ENCODE data around the gene PIK3C2A.

The PIK3C2A gene

GRCh38 chr11:17217401-17217800 lies 9.6 kb upstream of the PIK3C2A start:
- no peak for DNase-seq

- no peak for DNase-seq
These were observed 6.6 kb upstream of the PIK3C2A start for GRCh38 chr11:17214338-17214737.

- DNase-seq, result no peak
These were observed 3.5 kb upstream of the PIK3C2A start for GRCh38 chr11:17211286-17211685.

- DNase-seq, result no peak
These were observed 2.1 kb upstream of the PIK3C2A start for GRCh38 chr11:17209939-17210245.

- peak; percentile 34 for DNase-seq
These were observed 642 bp upstream of the PIK3C2A start for GRCh38 chr11:17208257-17208999.

- no peak for DNase-seq
These were observed 1.3 kb downstream of the PIK3C2A start for GRCh38 chr11:17206463-17206862.

GRCh38 chr11:17197431-17197898 lies 10.3 kb downstream of the PIK3C2A start:
- DNase-seq, result no peak

GRCh38 chr11:17188675-17189074 lies 19.1 kb downstream of the PIK3C2A start:
- DNase-seq, result no peak

GRCh38 chr11:17186932-17187692 lies 20.7 kb downstream of the PIK3C2A start:
- no peak for DNase-seq

GRCh38 chr11:17185938-17186337 lies 21.8 kb downstream of the PIK3C2A start:
- no peak for DNase-seq

- DNase-seq, result no peak
These were observed 22.8 kb downstream of the PIK3C2A start for GRCh38 chr11:17184882-17185587.

- DNase-seq, result no peak
These were observed 23.9 kb downstream of the PIK3C2A start for GRCh38 chr11:17183836-17184235.

- DNase-seq, result no peak
These were observed 27.8 kb downstream of the PIK3C2A start for GRCh38 chr11:17179970-17180369.

- DNase-seq, result no peak
These were observed 34.5 kb downstream of the PIK3C2A start for GRCh38 chr11:17173332-17173731.

- DNase-seq, result no peak
These were observed 35.9 kb downstream of the PIK3C2A start for GRCh38 chr11:17171916-17172315.

- no peak for DNase-seq
These were observed 36.4 kb downstream of the PIK3C2A start for GRCh38 chr11:17171343-17171742.

GRCh38 chr11:17169876-17170275 lies 37.9 kb downstream of the PIK3C2A start:
- no peak for DNase-seq

- no peak for DNase-seq
These were observed 42.4 kb downstream of the PIK3C2A start for GRCh38 chr11:17165247-17165890.

GRCh38 chr11:17164361-17165246 lies 43.2 kb downstream of the PIK3C2A start:
- no peak for DNase-seq

- no peak for DNase-seq
These were observed 44.0 kb downstream of the PIK3C2A start for GRCh38 chr11:17163736-17164135.

GRCh38 chr11:17163291-17163690 lies 44.5 kb downstream of the PIK3C2A start:
- DNase-seq, result no peak

- no peak for DNase-seq
These were observed 45.4 kb downstream of the PIK3C2A start for GRCh38 chr11:17162376-17162775.
